GM08714 (cell line): ENCODE data around the gene USP9Y.
"Not testable (repeated sequence)": the region's sequence is repeated elsewhere in the genome, so short reads cannot be mapped to it uniquely, and the experiment has no call there.

ENCODE experiments used
- H3K4me3 ChIP-seq: fragments of 200-500 bp; sonication (Bioruptor generic); 2 replicates; pipeline ENCODE4 v1.5.1; 2014; ENCODE audit warnings: mild to moderate bottlenecking, low read length, inconsistent platforms
- ZNF274 ChIP-seq: IDR thresholded peaks from 2 replicates; pipeline ENCODE4 v1.6.1; 2012; ENCODE audit warnings: mild to moderate bottlenecking, low read depth, low read length

The USP9Y gene

GRCh38 chrY:12701181-12701695 lies at the start of gene USP9Y:
Gene USP9Y (plus strand): TSS chrY:12701231. CDS start chrY:12709448, 8,217 bp downstream.
- H3K4me3 ChIP-seq, result no peak within 1 kb of the TSS
- no peak for TF ChIP-seq ZNF274

- TF ChIP-seq ZNF274, result no peak
- no peak overlapping the region for H3K4me3 ChIP-seq
Measured at GRCh38 chrY:12651621-12652036, 49.4 kb upstream of the USP9Y start.

GRCh38 chrY:12661745-12662681 lies 39.0 kb upstream of the USP9Y start:
- TF ChIP-seq ZNF274, result no peak
- no peak overlapping the region for H3K4me3 ChIP-seq

DNA sequence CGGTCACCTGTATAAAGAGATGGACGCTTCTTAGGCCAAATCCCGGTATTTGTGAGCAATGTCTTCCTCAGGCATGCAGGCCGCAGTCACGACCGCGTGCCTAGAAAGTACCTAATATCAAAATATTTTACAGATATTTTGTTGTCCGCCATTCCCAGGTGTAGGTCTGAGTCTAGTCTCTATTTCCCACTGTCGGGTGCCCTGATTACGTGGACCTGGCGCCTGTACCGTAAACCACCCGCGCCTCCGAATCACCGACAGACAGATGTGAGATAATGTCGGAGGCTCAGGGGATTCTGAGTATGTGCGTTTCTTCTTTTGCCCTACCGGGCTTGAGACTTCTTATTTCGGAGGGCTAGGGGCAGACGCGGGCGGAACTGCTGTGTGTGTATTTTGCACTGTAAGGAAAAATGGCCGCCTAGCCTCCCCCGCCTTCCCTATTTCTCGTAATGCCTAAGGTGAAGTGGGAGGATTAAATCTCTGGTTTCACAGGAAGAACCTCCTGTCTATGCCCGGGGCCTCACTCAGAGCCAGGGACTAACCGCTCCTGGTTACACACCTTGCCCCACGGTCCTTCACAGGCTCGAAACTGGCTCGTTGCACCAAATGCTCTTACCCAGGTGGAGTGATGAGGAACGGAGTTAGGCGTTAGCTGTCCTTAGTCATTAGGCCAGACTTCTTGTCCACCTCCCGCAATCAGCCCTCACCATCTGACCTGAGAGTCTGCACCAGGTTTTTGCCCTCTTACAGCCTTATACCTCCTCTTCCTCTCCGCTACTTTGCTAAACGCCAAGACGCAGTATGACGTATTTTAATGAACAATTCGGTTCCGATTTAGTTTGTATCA lies 38.1 kb upstream of the USP9Y start:
- TF ChIP-seq ZNF274, result no peak
- no peak overlapping the region for H3K4me3 ChIP-seq

DNA sequence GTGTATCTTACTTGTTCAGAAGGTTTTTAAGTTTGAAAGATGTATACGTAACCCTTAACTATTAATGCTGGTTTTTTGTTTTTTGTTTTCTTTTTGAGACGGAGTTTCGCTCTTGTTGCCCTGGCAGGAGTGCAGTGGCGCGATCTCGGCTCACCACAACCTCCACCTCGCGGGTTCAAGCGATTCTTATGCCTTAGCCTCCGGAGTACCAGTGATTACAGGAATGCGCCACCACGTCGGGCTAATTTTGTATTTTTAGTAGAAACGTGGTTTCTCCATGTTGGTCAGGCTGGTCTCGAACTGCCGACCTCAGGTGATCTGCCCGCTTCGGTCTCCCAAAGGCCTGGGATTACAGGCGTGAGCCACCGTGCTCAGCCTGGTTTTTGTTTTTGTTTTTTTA lies 37.2 kb upstream of the USP9Y start:
- not testable (repeated sequence) for H3K4me3 ChIP-seq

GRCh38 chrY:12678111-12678510 lies 22.9 kb upstream of the USP9Y start:
- no peak overlapping the region for H3K4me3 ChIP-seq
- no peak for TF ChIP-seq ZNF274

- H3K4me3 ChIP-seq, result no peak overlapping the region
- TF ChIP-seq ZNF274, result no peak
Measured at GRCh38 chrY:12681535-12681934, 19.5 kb upstream of the USP9Y start.

DNA sequence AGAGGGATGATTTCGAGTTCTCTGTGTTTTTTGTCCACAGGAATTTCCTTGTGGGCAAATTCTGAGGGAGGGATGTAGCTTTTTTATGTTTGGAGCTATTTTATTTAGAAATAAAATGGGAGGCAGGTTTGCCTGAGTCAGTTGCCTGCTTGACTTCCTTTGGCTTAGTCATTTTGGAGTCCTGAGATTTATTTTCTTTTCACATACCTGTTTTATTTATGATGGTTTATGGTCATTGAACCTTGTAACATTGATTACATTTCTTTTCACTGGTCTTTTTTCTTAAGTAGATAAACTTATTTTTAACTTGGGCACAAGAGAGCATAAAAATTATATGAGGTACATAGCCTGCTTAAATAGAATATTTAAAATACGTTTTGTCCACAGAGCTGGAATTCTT lies 12.7 kb upstream of the USP9Y start:
- H3K4me3 ChIP-seq, result no peak overlapping the region
- no peak for TF ChIP-seq ZNF274

DNA sequence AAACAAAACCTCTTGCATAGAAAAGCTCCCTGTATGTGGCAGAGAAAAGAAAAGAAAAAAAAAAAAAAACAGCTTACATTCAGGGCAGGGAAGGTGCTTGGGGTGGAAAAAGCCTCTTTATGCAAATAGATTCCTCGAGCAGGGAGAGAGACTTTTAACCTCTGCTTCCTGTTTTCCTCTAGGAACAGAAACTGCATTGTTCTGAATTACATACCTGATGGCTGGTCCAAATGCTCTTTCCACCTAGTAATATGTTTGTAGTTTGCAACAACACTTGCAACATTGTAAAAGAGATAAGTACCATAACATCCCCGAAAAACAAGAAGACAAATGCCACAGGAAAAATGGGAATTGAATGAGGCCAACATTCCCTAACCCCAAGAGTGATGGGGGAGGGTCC lies 944 bp upstream of the USP9Y start:
- no peak overlapping the region for H3K4me3 ChIP-seq

GRCh38 chrY:12702174-12702573 lies 1.1 kb downstream of the USP9Y start:
- no peak for TF ChIP-seq ZNF274

More for the DNA sequence above, 944 bp upstream of the USP9Y start:
- TF ChIP-seq ZNF274, result no peak

DNA sequence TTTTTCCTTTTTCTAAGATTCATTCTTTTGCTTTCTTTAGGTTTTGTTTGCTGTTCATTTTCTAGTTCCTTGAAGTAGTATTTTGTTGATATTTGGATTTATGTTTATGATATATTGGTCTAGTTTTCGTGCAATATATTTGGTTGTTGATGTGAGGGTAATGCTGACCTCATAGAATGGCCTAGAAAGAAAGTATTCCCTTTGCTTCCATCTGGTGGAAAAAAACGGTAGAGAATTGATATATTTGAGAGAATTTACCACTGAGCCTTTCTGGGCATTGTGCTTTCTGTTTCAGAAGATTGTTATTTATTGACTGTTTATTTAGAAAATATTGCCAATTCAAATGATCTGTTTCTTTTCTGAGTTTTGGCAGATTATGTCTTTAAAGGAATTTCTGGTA lies 9.4 kb downstream of the USP9Y start:
- no peak overlapping the region for H3K4me3 ChIP-seq
- no peak for TF ChIP-seq ZNF274

More at GRCh38 chrY:12702174-12702573, 1.1 kb downstream of the USP9Y start:
- no peak overlapping the region for H3K4me3 ChIP-seq

- no peak overlapping the region for H3K4me3 ChIP-seq
- no peak for TF ChIP-seq ZNF274
Measured at GRCh38 chrY:12715376-12715775, 14.3 kb downstream of the USP9Y start.

DNA sequence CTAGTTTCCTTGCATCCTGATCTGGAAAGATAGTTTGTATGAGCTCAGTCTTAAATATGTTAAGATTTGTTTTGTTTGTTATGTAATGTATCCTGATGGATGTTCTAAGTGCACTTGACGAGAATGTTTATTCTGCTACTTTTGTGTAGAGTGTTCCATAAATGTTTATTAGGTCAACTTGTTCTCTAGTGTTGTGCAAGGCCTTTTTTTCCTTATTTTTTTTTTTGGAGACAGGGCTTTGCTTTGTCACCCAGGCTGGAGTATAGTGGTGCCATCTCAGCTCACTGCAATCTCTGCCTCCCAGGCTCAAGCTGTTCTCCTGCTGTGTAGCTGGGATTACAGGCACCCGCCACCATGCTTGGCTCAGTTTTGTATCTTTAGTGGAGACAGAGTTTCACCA lies 28.7 kb downstream of the USP9Y start:
- no peak overlapping the region for H3K4me3 ChIP-seq
- no peak for TF ChIP-seq ZNF274

DNA sequence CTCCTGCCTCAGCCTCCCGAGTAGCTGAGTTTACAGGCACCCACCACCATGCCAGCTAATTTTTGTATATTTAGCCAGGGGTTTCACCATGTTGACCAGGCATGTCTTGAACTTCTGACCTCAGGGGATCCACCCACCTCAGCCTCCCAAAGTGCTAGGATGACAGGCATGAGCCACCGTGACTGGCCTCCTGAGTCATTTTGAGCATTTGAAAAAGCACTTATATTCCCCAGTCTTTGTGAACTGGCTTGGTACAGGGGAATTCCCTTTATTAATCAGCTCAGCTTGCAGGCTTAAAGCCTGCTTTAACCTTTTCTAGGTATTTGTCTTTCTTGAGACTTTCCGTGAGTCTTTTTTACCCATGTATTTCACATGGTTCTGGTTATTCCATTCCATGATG lies 32.6 kb downstream of the USP9Y start:
- TF ChIP-seq ZNF274, result no peak
- no peak overlapping the region for H3K4me3 ChIP-seq
